ENCODE results near the gene FCRLB. TPM values are rescaled to one million over a fixed set of nuclear protein-coding genes. Genes with fewer than 3 reads are reported as not detected.
A peak's percentile ranks its signal among the peaks of the same experiment; 100 is the strongest.

Gene FCRLB
- total and polyA plus RNA-seq, 2 of the 13 experiments (the other 11 are each of a cell fraction or from before 2014, with no cell fraction given), result 0.08 to 0.11 TPM

GRCh38 chr1:161676958-161677689 is 44.2 kb upstream of the FCRLB start (continued):
- TF ChIP-seq, protein P1, sequence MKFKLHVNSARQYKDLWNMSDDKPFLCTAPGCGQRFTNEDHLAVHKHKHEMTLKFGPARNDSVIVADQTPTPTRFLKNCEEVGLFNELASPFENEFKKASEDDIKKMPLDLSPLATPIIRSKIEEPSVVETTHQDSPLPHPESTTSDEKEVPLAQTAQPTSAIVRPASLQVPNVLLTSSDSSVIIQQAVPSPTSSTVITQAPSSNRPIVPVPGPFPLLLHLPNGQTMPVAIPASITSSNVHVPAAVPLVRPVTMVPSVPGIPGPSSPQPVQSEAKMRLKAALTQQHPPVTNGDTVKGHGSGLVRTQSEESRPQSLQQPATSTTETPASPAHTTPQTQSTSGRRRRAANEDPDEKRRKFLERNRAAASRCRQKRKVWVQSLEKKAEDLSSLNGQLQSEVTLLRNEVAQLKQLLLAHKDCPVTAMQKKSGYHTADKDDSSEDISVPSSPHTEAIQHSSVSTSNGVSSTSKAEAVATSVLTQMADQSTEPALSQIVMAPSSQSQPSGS (CRISPR knock-in tag; IDR thresholded peaks at IDR 0.05), result peak; percentile 52; the same call in 1 of the 2 replicates
- no peak for TF ChIP-seq SAP130 (CRISPR knock-in tag; IDR thresholded peaks at IDR 0.05; ENCODE audit: low read depth)
- TF ChIP-seq ZFX (CRISPR knock-in tag; IDR thresholded peaks at IDR 0.05; ENCODE audit: low read depth), result peak; percentile 40; the same call in 1 of the 2 replicates
- TF ChIP-seq CBX2 (IDR thresholded peaks at IDR 0.05; ENCODE audit: low read depth, low read length), result no peak
- 0 out of 2 replicates have a peak, but pooled peaks have one; percentile 38 for TF ChIP-seq CBX2 (CRISPR knock-in tag; IDR thresholded peaks at IDR 0.05; ENCODE audit: low read depth)
- peak; percentile 33; the same call in 1 of the 2 replicates for TF ChIP-seq SALL1 (CRISPR knock-in tag; IDR thresholded peaks at IDR 0.05)
- peak; percentile 29; the same call in 1 of the 2 replicates for TF ChIP-seq HDAC1 (CRISPR knock-in tag; IDR thresholded peaks at IDR 0.05)
- TF ChIP-seq TBL1XR1 (IDR thresholded peaks at IDR 0.05; ENCODE audit: borderline replicate concordance, low read length, partially characterized antibody), result no peak
- no peak for TF ChIP-seq POLR2G (IDR thresholded peaks at IDR 0.05; ENCODE audit: low read depth, low read length)
- peak; percentile 49; the same call in 1 of the 2 replicates for TF ChIP-seq RXRB (CRISPR knock-in tag; IDR thresholded peaks at IDR 0.05; ENCODE audit: borderline replicate concordance)
- TF ChIP-seq, protein P2, sequence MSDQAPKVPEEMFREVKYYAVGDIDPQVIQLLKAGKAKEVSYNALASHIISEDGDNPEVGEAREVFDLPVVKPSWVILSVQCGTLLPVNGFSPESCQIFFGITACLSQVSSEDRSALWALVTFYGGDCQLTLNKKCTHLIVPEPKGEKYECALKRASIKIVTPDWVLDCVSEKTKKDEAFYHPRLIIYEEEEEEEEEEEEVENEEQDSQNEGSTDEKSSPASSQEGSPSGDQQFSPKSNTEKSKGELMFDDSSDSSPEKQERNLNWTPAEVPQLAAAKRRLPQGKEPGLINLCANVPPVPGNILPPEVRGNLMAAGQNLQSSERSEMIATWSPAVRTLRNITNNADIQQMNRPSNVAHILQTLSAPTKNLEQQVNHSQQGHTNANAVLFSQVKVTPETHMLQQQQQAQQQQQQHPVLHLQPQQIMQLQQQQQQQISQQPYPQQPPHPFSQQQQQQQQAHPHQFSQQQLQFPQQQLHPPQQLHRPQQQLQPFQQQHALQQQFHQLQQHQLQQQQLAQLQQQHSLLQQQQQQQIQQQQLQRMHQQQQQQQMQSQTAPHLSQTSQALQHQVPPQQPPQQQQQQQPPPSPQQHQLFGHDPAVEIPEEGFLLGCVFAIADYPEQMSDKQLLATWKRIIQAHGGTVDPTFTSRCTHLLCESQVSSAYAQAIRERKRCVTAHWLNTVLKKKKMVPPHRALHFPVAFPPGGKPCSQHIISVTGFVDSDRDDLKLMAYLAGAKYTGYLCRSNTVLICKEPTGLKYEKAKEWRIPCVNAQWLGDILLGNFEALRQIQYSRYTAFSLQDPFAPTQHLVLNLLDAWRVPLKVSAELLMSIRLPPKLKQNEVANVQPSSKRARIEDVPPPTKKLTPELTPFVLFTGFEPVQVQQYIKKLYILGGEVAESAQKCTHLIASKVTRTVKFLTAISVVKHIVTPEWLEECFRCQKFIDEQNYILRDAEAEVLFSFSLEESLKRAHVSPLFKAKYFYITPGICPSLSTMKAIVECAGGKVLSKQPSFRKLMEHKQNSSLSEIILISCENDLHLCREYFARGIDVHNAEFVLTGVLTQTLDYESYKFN (CRISPR knock-in tag; conservative IDR thresholded peaks at IDR 0.05), result peak; percentile 57
- 0 out of 2 replicates have a peak, but pooled peaks have one; percentile 16 for TF ChIP-seq ZMYM4 (CRISPR knock-in tag; IDR thresholded peaks at IDR 0.05)
- TF ChIP-seq SKIL (CRISPR knock-in tag; IDR thresholded peaks at IDR 0.05; ENCODE audit: borderline replicate concordance), result peak; percentile 29; the same call in 1 of the 2 replicates
- TF ChIP-seq, protein P3, sequence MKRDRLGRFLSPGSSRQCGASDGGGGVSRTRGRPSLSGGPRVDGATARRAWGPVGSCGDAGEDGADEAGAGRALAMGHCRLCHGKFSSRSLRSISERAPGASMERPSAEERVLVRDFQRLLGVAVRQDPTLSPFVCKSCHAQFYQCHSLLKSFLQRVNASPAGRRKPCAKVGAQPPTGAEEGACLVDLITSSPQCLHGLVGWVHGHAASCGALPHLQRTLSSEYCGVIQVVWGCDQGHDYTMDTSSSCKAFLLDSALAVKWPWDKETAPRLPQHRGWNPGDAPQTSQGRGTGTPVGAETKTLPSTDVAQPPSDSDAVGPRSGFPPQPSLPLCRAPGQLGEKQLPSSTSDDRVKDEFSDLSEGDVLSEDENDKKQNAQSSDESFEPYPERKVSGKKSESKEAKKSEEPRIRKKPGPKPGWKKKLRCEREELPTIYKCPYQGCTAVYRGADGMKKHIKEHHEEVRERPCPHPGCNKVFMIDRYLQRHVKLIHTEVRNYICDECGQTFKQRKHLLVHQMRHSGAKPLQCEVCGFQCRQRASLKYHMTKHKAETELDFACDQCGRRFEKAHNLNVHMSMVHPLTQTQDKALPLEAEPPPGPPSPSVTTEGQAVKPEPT (CRISPR knock-in tag; IDR thresholded peaks at IDR 0.05; ENCODE audit: low read depth), result no peak
- TF ChIP-seq EP300 (IDR thresholded peaks at IDR 0.05; ENCODE audit: low read depth in 2 of 2, low read length in 2 of 2), result 0 out of 4 replicates have a peak, but pooled peaks of 1 of the 2 experiments have one; percentile 6
- TF ChIP-seq EP300 (CRISPR knock-in tag; IDR thresholded peaks at IDR 0.05; ENCODE audit: borderline replicate concordance), result no peak
- peak; percentile 66; the same call in 1 of the 2 replicates for TF ChIP-seq RXRA (CRISPR knock-in tag; IDR thresholded peaks at IDR 0.05)

All from HepG2 (cell line).